ENCODE results near the gene SLC6A3.
A peak's percentile ranks its signal among the peaks of the same experiment; 100 is the strongest.

The SLC6A3 gene

GRCh38 chr5:1352231-1353219, 92.7 kb downstream of the SLC6A3 start:
- Histone ChIP-seq H3K27me3 (ENCODE audit: insufficient read depth, low read length, poor library complexity, severe bottlenecking) (no peaks in the 10 kb centered on the region), H2AFZ (ENCODE audit: low read length) (no peak overlapping the region), H3K4me2 (ENCODE audit: low read depth, low read length, poor library complexity, severe bottlenecking) (no peak overlapping the region), H3K9ac (ENCODE audit: low read depth, low read length, poor library complexity, severe bottlenecking) (no peak overlapping the region), H3K4me3 (ENCODE audit: low read length, poor library complexity, severe bottlenecking) (no peak overlapping the region), H3K36me3 (ENCODE audit: insufficient read depth, low read length) (no peaks in the 10 kb centered on the region), H3K9me3 (ENCODE audit: insufficient read depth, low read depth, low read length) (no peaks in the 10 kb centered on the region), H3K4me1 (ENCODE audit: insufficient read depth, low read length, poor library complexity, severe bottlenecking) (peaks cover 23% of the 10 kb centered on the region), H4K20me1 (ENCODE audit: insufficient read depth, low read length, poor library complexity, severe bottlenecking) (no peaks in the 10 kb centered on the region), H3F3A (ENCODE audit: low read depth) (no peaks in the 10 kb centered on the region), H3K79me2 (ENCODE audit: insufficient read depth, low read length) (no peaks in the 10 kb centered on the region), H3K9me2 (replicated peaks; ENCODE audit: low read depth, low read length) (no peaks in the 10 kb centered on the region)
- TF ChIP-seq CTCF (conservative IDR thresholded peaks at IDR 0.05; ENCODE audit: low read length): no peak
- TF ChIP-seq EZH2phosphoT487 (IDR thresholded peaks at IDR 0.05; ENCODE audit: borderline replicate concordance): no peak

- no peaks in the 10 kb centered on the region for H3K9me2 ChIP-seq (replicated peaks; ENCODE audit: low read depth, low read length)
- H3K36me3 ChIP-seq (ENCODE audit: insufficient read depth, low read length): no peaks in the 10 kb centered on the region
- no peak overlapping the region for H2AFZ ChIP-seq (ENCODE audit: low read length)
- TF ChIP-seq EZH2phosphoT487 (IDR thresholded peaks at IDR 0.05; ENCODE audit: borderline replicate concordance) (no peak), CTCF (conservative IDR thresholded peaks at IDR 0.05; ENCODE audit: low read length) (no peak)
- peaks cover 37% of the 10 kb centered on the region for H3K4me1 ChIP-seq (ENCODE audit: insufficient read depth, low read length, poor library complexity, severe bottlenecking)
- H3F3A ChIP-seq (ENCODE audit: low read depth): no peaks in the 10 kb centered on the region
- H3K4me2 ChIP-seq (ENCODE audit: low read depth, low read length, poor library complexity, severe bottlenecking): no peak overlapping the region
- H3K27me3 ChIP-seq (ENCODE audit: insufficient read depth, low read length, poor library complexity, severe bottlenecking): no peaks in the 10 kb centered on the region
- no peak overlapping the region for H3K9ac ChIP-seq (ENCODE audit: low read depth, low read length, poor library complexity, severe bottlenecking)
- no peak overlapping the region for H3K4me3 ChIP-seq (ENCODE audit: low read length, poor library complexity, severe bottlenecking)
- H3K79me2 ChIP-seq (ENCODE audit: insufficient read depth, low read length): peaks cover 1% of the 10 kb centered on the region; the same call in 1 of the 2 replicates
- no peaks in the 10 kb centered on the region for H4K20me1 ChIP-seq (ENCODE audit: insufficient read depth, low read length, poor library complexity, severe bottlenecking)
- H3K9me3 ChIP-seq (ENCODE audit: insufficient read depth, low read depth, low read length): no peaks in the 10 kb centered on the region
Measured at GRCh38 chr5:1351156-1351555, 94.1 kb downstream of the SLC6A3 start.

GRCh38 chr5:1349246-1349645, 96.0 kb downstream of the SLC6A3 start:
- Histone ChIP-seq H3K9ac (ENCODE audit: low read depth, low read length, poor library complexity, severe bottlenecking) (peak overlapping the region; percentile 92), H3K4me1 (ENCODE audit: insufficient read depth, low read length, poor library complexity, severe bottlenecking) (peaks cover 37% of the 10 kb centered on the region), H3K4me2 (ENCODE audit: low read depth, low read length, poor library complexity, severe bottlenecking) (peak overlapping the region; percentile 51), H3K27me3 (ENCODE audit: insufficient read depth, low read length, poor library complexity, severe bottlenecking) (no peaks in the 10 kb centered on the region), H2AFZ (ENCODE audit: low read length) (peak overlapping the region; percentile 68), H3K36me3 (ENCODE audit: insufficient read depth, low read length) (no peaks in the 10 kb centered on the region), H3K9me2 (replicated peaks; ENCODE audit: low read depth, low read length) (no peaks in the 10 kb centered on the region), H3K79me2 (ENCODE audit: insufficient read depth, low read length) (peaks cover 17% of the 10 kb centered on the region), H3K4me3 (ENCODE audit: low read length, poor library complexity, severe bottlenecking) (peak overlapping the region; percentile 26), H3K9me3 (ENCODE audit: insufficient read depth, low read depth, low read length) (no peaks in the 10 kb centered on the region), H3F3A (ENCODE audit: low read depth) (no peaks in the 10 kb centered on the region), H4K20me1 (ENCODE audit: insufficient read depth, low read length, poor library complexity, severe bottlenecking) (peaks cover 2% of the 10 kb centered on the region)
- TF ChIP-seq CTCF (conservative IDR thresholded peaks at IDR 0.05; ENCODE audit: low read length): peak; percentile 53
- no peak for TF ChIP-seq EZH2phosphoT487 (IDR thresholded peaks at IDR 0.05; ENCODE audit: borderline replicate concordance)
